Right lobe of liver (tissue), 6 donors: ENCODE results near the gene ARHGAP25. TPM values are rescaled to one million over a fixed set of nuclear protein-coding genes. Genes with fewer than 3 reads are reported as not detected.

Experiments used
- ATAC-seq, 4 donors: fragments of 200-7000 bp; cut with Tn5 transposase; one replicate each; pipeline ENCODE4 v1.9.1; 2020; ENCODE audit warnings: mild to moderate bottlenecking in 4 of 4, moderate library complexity in 4 of 4
- DNase-seq, 3 donors: peaks; one replicate each; pipeline ENCODE4 v3.0.0-alpha.2; 2020
- H3K27ac ChIP-seq, 3 donors: fragments of 200-600 bp; one replicate each; pipeline ENCODE4 v1.8.0; 2022
- H3K27me3 ChIP-seq, 2 donors: fragments of 200-600 bp; one replicate each; pipeline ENCODE4 v1.8.0; 2022
- H3K36me3 ChIP-seq, 4 donors: fragments of 200-600 bp; sonication (generic) in 1 of 4; one replicate each; pipeline versions ENCODE4 v1.5.1 to v1.8.0; 2017 to 2022; ENCODE audit warnings: control low read depth in 1 of 4
- H3K4me1 ChIP-seq, 4 donors: fragments of 200-600 bp; sonication (generic) in 1 of 4; one replicate each; pipeline versions ENCODE4 v1.5.1 to v1.8.0; 2017 to 2022; ENCODE audit warnings: control low read depth in 1 of 4
- H3K4me3 ChIP-seq, 3 donors: fragments of 200-600 bp; one replicate each; pipeline ENCODE4 v1.8.0; 2022
- H3K9me3 ChIP-seq, 4 donors: fragments of 200-600 bp; sonication (generic) in 1 of 4; one replicate each; pipeline versions ENCODE4 v1.5.1 to v1.8.0; 2017 to 2022; ENCODE audit warnings: control low read depth in 1 of 4
- POLR2A ChIP-seq: fragments of 450-650 bp; IDR thresholded peaks from one replicate; pipeline ENCODE4 v1.6.1; 2017; ENCODE audit warnings: antibody characterized with exemption, mild to moderate bottlenecking
- WGBS: methylation state at CpG from one replicate; pipeline ENCODE4 v1.1.6; 2018; ENCODE audit warnings: low coverage, low lambda C conversion rate; ENCODE audit not compliant: insufficient coverage; ENCODE audit errors: missing lambda C conversion rate; 5-methylcytosine and 5-hydroxymethylcytosine counted together
- intact Hi-C, 2 donors: fragments of 100-400 bp; cut with DNase I; formaldehyde crosslinking; loops; one replicate each; pipeline versions ENCODE4 v1.11.2 to v1.14.1; 2022
- total RNA-seq, 6 experiments: library from RNA; depleted of rRNA in 2 of 6; stranded (reverse); fragments of >200 nt in 2 of 6; fragmentation: NEBNext Ultra II Directional in 3 of 6; extraction: Animal tissue kit (Norgen Biotek cat#: 25700) in 3 of 6; gene quantifications; one replicate each; pipeline versions ENCODE4 v1.1.0 to v1.2.4, GENCODE V29; 2016 to 2023
- TF ChIP-seq, protein P1 (sequence below), 4 donors: fragments of 200-600 bp in 3 of 4; fragments of 450-650 bp in 1 of 4; IDR thresholded peaks; one replicate each; pipeline versions ENCODE4 v1.5.1 to v1.8.0; 2016 to 2022; ENCODE audit warnings: antibody characterized with exemption in 4 of 4, mild to moderate bottlenecking in 2 of 4
- donor health status: DM: no; HTN: yes; CAD: no.
- donor health status: DM: no; HTN: no; CAD: no.
- donor health status: DM: no; HTN: no; CAD: no.
- donor health status: DM: no; HTN: yes; CAD: no.
- donor health status: DM: no; HTN: yes; CAD: no.

Gene ARHGAP25
- total RNA-seq, 6 experiments from 2014 or later: 3.3 to 9.8 (median 5.0) TPM

- H3K27ac ChIP-seq: no peak overlapping the region
- DNase-seq (no peak), ATAC-seq (no peak)
- no peak overlapping the region for H3K4me3 ChIP-seq
- intact Hi-C loops: no loop called here
- no peaks in the 10 kb centered on the region for H3K27me3 ChIP-seq
- H3K36me3 ChIP-seq: no peaks in the 10 kb centered on the region
- H3K9me3 ChIP-seq: no peaks in the 10 kb centered on the region
- H3K4me1 ChIP-seq: no peaks in the 10 kb centered on the region
- TF ChIP-seq, protein P1, sequence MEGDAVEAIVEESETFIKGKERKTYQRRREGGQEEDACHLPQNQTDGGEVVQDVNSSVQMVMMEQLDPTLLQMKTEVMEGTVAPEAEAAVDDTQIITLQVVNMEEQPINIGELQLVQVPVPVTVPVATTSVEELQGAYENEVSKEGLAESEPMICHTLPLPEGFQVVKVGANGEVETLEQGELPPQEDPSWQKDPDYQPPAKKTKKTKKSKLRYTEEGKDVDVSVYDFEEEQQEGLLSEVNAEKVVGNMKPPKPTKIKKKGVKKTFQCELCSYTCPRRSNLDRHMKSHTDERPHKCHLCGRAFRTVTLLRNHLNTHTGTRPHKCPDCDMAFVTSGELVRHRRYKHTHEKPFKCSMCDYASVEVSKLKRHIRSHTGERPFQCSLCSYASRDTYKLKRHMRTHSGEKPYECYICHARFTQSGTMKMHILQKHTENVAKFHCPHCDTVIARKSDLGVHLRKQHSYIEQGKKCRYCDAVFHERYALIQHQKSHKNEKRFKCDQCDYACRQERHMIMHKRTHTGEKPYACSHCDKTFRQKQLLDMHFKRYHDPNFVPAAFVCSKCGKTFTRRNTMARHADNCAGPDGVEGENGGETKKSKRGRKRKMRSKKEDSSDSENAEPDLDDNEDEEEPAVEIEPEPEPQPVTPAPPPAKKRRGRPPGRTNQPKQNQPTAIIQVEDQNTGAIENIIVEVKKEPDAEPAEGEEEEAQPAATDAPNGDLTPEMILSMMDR (IDR thresholded peaks at IDR 0.05): no peak
- TF ChIP-seq POLR2A: no peak
- WGBS: 80% methylated on average over 2 of the region's 2 CpGs
Observed at GRCh38 chr2:68696554-68696953, 38.1 kb upstream of the ARHGAP25 start.

GRCh38 chr2:68698567-68699377, 35.8 kb upstream of the ARHGAP25 start:
- no peaks in the 10 kb centered on the region for H3K9me3 ChIP-seq
- 52% methylated on average over 4 of the region's 4 CpGs for WGBS
- no peak for DNase-seq
- TF ChIP-seq POLR2A: no peak
- TF ChIP-seq, protein P1 (IDR thresholded peaks at IDR 0.05): no peak
- H3K4me1 ChIP-seq: no peaks in the 10 kb centered on the region
- no peaks in the 10 kb centered on the region for H3K27me3 ChIP-seq
- intact Hi-C loops: no loop called here
- H3K36me3 ChIP-seq: no peaks in the 10 kb centered on the region
- H3K27ac ChIP-seq: no peak overlapping the region
- no peak overlapping the region for H3K4me3 ChIP-seq
- no peak for ATAC-seq

DNA sequence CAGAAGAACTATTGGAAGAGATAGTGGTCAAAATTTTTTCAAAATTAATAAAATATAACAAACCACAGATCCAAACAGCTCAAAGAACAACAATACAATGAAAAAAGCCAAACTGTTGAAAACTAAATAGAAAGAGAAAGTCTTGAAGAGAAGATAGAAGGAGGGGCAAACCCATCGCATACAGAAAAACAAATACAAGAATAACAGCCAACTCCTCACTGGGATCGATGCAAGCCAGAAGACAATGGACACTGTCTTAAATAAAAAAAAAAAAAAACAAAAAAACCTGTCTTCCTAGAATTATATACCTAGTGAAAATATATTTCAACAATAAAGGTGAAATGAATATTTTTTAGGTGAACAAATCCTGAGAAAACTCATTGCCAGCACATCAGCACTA, 34.1 kb upstream of the ARHGAP25 start:
- TF ChIP-seq, protein P1 (IDR thresholded peaks at IDR 0.05): no peak
- TF ChIP-seq POLR2A: no peak
- no peaks in the 10 kb centered on the region for H3K4me1 ChIP-seq
- no peaks in the 10 kb centered on the region for H3K36me3 ChIP-seq
- no peak for ATAC-seq
- intact Hi-C loops: no loop called here
- no peak overlapping the region for H3K4me3 ChIP-seq
- no peaks in the 10 kb centered on the region for H3K27me3 ChIP-seq
- no peak for DNase-seq
- 100% methylated on average over 2 of the region's 2 CpGs for WGBS
- H3K9me3 ChIP-seq: no peaks in the 10 kb centered on the region
- H3K27ac ChIP-seq: no peak overlapping the region

DNA sequence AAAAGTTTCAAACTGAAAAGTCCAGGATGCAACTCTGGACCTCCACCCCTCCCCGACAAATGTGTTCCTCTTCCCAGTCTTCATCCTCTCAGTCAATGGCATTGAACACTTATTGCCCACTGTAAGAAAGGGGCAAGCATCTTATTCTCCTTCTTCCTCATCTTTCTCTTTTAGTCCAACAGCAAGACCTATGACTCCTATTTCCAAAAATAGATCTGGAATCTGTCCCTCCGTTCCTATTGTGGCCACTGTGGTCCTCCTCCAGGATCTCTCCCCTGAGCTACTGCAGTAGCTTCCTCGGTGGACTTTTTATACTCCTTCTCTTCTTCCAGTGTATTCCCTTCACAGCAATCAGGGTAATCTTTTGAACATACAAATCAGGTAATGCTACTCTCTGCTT, 28.0 kb upstream of the ARHGAP25 start:
- ATAC-seq: no peak
- Histone ChIP-seq H3K4me1 (peaks cover 0 to 6% (median 0%) of the 10 kb centered on the region in 4 donors), H3K9me3 (no peaks in the 10 kb centered on the region), H3K27ac (no peak overlapping the region), H3K27me3 (no peaks in the 10 kb centered on the region), H3K36me3 (no peaks in the 10 kb centered on the region), H3K4me3 (no peak overlapping the region)
- 55% methylated on average over 2 of the region's 3 CpGs for WGBS
- TF ChIP-seq, protein P1 (IDR thresholded peaks at IDR 0.05): no peak
- no peak for TF ChIP-seq POLR2A
- DNase-seq: no peak
- intact Hi-C loops: no loop called here
